HG03575 (cell line): ENCODE data around the gene GRID2.
"Not testable (repeated sequence)": the region's sequence is repeated elsewhere in the genome, so short reads cannot be mapped to it uniquely, and the experiment has no call there.

Experiments
- ATAC-seq: cut with Tn5 transposase; IDR thresholded peaks from one replicate; pipeline ENCODE4 v1.9.1; 2021; ENCODE audit not compliant: unreplicated experiment, insufficient number of reproducible peaks, low FRiP score; ENCODE audit errors: extremely low read depth

GRID2 gene

DNA sequence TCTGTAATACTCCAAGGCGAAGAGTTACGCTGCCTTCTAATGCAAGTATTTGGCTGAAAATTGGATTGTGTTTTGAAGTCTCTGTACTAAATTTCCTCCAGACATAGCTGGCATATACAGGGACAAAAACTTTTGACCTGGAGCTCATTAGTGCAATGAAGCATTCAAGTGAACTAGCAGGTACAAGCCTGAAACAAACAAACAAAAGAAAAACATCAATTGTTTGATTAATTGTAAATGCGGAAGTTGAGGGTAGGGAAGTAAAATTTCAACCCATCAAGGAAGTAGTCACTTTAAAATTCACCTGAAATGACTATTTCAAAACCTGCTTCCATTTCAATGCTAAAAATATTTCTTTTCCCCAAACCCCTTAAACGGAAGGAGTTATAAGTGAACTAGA is 1008.5 kb downstream of the GRID2 start:
- ATAC-seq = no peak

DNA sequence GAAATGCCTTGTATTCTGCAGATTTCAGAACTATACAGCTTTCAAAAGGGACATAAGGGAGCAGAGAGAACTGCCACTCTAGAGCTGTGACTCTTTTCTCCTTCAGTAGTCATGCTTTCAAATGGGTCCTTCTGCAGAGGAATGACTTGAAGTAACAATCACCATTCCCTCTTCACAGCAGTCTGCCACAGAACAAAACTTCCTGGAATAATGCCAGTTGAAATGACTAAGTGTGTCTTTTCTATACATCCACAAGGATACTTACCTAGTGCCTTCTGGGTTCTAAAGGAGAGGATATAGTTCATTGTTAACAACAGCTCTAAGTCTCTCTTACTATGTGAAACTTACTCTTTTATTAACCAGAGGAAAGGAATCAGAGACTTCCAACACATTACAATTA is 1009.4 kb downstream of the GRID2 start:
- no peak for ATAC-seq

DNA sequence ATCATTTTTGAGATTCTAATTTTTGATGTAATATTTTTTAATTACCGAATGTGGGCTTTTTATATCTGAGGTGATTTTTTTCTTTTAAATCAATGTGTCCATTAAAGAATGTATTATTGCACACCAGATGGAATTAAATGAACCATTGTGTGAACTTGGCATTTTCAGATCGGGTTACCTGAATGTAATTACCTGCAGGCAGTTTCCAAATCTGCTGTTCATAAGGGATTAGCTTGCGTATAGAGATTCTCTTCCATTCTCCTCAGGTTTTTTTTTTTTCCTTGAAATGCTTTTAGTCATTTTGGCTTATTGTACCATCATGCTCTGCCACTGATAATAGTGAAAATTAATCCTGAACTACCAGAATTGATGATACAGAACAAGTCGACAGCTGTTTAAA is 1013.3 kb downstream of the GRID2 start:
- no peak for ATAC-seq

DNA sequence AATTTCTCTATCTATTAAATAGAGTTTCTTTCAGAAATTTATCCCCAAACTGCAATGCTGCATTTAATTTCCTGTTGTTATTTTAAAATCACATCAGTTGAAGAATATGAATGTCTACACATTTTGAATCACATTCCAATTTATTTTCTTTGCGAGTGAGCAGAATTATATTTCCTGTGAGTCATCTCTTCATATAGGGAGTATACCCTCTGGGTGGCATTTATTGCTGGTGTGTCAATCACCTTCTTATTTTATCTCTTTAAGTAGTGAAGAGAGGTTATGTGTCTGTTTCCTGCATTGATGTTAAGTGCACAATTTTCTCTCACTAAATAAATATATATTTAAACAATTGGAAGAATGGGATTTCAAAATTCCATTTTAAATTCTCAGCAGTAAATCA is 1013.8 kb downstream of the GRID2 start:
- ATAC-seq = no peak

DNA sequence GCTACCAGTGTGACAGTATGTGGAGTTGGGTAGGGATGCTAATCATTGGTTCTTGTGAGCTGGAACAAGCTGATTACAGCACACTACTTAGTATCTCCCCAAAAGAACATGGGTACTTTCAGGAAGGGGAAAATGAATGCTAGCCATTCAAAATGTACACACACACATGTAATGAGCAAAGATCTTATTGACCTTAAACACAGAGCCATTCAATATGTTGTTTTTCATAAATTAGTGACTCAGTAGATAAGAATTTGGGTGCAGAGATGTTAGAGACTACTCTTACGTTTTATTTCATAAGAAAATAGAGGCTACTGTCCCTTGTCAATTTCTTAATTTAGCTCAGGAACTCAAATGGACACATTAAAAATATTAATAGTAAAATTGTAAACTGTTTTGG is 1015.3 kb downstream of the GRID2 start:
- ATAC-seq = no peak

DNA sequence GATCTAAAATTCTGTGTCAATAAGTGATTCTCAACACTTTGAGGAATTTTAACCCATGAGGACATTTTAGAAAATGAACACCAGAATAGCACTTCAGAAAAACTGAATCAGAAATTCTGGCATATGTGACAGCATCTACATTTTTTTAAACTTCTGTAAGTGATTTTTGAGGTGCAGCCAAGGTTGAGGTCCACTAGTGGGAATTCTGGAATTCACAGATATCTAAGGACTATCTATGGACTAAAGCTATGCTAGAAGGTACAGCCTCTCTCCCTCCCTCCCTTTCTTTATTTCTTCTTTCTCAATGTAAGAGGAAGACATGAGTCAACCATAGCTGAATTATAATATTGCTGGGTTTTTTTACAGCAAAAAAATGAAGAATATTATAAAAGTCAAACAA is 1016.6 kb downstream of the GRID2 start:
- ATAC-seq = no peak

DNA sequence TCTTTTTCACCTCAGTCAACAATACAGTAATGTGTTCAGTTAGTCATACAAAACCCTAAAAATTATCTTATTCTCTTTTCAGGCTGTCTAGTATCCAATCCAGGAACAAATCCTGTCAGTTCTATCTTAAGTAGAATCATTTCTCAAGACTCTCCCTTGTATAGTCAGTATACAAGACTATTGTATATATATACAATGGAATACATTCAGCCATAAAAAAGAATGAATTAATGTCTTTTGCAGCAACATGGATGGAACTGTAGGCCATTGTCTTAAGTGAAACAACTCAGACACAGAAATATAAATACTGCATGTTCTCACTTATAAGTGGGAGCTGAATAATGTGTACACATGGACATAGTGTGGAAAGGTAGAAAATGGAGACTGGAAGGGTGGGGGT is 1023.6 kb downstream of the GRID2 start:
- no peak for ATAC-seq

DNA sequence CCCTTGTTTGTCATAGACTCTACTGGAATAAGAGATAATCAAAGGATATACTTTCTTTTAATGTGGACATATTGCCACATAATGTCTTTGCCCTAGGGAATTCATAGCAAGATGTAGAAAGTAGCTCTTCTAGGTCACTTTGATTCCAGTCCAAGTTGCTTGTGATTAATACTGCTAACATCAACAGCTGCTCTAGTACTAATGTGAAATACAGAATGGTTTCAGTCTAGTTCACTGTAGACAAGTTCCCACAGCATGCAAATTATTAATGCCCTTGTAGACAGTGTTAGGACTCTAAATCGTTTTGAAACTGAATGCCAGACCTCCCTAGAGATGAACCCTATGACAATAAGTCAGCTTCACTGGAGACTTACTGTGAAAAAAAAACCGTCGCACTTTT is 1030.2 kb downstream of the GRID2 start:
- peak; percentile 86 for ATAC-seq

DNA sequence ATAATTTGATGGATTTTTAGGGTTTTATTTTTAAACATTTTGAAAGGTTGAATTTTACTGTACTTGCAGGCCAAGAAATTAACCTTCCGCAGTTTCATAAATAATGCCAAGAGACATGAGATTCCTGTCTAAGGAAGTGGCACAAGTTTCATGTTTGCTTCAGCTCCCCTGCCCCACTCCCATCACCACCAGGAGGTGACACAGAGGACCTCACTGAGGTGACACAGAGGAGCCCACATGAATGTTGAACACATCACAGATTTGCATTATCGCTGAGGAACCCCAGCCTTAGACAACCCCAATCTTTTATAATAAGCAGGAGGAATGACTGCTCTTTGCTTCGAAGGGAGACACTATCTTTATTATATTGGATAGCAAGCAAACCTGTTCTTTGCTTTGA is 1033.4 kb downstream of the GRID2 start:
- no peak for ATAC-seq

DNA sequence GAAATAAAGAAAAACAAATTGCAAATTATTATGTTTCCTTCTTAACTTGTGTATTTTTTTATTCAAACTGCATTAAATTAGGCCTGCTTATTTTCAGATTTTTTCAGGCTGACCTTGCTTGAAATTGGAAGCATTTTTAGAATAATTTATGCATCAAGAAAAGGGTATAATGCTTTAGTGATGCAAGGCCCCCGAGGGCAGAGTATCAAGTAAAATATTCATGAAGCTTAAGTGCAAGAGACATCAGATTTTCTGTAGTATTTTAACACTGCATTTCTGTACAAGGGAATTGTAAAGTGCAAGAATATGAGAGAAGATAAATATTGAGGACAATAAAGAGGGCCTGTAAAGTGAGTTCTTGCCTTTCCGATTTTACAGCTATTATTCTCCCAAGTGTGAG is 1039.0 kb downstream of the GRID2 start:
- no peak for ATAC-seq

DNA sequence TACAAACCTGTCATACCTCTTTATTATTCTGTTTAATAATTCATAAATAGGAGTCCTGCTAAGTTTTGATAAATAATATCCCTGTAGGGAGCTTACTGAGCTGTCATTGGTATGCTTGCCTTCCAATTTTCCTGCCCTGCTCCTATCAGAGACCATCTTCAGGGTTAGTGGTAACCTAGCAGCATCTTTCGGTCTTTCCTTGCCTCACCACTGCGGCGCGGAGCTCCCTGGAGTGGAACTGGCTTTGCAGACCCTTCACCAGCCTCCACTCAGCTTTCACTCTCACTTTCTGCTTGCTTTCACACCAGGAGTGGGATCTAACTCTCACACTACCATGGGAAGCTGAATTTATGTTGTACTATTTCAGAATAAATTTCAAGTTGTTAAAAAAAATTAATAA is 1043.1 kb downstream of the GRID2 start:
- no peak for ATAC-seq

DNA sequence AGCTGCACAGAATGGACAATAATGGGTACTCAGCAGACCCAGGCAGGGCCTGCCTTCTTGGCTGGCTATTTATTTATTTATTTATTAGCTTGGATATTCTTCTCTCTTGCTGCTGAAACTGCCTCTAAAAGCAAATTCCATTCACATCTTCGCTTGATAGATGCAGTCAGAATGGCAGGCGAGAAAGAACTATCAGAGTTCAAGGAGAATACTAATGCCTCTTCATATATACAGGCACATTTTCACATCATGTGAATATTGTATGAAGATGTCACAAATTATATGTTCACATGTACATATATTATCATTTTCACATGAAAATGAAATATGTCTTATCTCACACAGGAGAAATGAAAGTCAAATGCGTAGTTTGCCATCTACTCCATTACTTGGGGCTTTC is 1045.1 kb downstream of the GRID2 start:
- no peak for ATAC-seq

DNA sequence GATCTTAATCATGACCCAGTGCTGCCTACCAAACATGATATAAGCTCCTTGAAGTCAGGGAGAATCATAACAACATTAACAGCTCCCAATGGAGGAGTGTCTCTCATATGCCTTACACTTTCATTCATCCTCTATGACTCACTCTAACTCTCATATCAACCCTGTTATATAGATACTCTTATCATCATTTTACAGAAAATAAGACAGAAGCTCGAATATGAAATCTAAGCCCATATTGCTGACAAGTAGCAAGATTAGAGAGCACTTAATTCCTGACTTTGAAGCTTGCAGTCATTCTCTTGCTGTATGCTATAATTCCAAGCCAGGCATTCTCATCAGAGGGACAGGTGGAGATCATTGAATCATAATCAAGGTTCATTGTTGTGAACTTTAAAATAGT is 1048.1 kb downstream of the GRID2 start:
- ATAC-seq = no peak

DNA sequence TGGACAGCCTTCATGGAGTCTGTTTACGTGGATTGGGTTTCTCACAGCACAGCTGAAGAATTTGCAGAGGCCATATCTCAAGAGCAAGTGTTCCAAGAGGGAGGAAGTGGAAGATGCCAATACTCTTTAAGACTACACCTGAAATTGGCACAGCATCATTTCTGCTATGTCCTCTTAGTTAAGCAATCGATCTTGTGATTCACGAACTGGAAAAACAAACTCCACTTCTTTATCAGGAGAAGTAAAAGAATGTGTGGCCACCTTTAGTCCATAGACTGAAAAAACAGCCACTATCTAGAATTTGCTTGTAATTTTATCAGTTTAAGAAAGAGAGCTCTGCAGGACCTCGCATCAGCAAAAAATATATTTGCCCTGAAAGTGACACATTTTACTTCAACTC is 1051.6 kb downstream of the GRID2 start:
- ATAC-seq = no peak

DNA sequence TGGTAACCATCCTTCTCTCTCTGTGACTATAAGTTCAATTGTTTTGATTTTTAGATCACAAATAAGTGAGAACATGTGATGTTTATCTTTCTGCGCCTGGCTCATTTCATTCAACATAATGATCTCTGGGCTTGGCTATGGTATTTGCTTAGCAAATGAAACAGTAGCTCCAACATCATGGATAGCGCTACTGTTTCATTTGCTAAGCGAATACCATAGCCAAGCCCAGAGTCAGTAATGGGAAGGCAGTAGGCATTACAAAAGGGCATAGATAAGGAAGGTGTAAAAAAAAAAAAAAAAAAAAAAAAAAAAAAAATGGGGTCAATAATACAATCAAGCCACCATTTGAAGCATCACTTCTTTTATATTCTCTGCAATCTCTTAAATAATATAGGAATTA is 1055.8 kb downstream of the GRID2 start:
- ATAC-seq = no peak

DNA sequence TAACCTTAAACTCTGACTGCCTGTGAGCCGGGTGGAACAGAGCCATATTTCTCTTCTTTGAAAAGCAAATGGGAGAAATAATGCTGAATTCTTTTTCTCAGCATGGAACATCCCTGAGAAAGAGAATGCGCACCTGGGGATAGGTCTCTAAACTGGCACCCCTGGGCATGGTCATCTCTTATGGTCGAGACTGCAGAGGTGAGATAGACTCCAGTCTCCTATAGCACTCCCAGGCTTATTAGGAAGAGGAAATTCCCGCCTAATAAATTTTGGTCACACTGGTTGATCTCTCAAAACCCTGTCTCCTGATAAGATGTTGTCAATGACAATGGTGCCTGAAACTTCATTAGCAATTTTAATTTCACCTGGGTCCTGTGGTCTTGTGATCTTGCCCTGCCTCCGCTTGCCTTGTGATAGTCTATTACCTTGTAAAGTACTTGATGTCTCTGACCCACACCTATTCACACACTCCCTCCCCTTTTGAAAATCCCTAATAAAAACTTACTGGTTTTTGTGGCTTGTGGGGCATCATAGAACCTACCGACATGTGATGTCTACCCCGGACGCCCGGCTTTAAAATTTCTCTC is 1062.5 kb downstream of the GRID2 start:
- ATAC-seq = not testable (repeated sequence)

DNA sequence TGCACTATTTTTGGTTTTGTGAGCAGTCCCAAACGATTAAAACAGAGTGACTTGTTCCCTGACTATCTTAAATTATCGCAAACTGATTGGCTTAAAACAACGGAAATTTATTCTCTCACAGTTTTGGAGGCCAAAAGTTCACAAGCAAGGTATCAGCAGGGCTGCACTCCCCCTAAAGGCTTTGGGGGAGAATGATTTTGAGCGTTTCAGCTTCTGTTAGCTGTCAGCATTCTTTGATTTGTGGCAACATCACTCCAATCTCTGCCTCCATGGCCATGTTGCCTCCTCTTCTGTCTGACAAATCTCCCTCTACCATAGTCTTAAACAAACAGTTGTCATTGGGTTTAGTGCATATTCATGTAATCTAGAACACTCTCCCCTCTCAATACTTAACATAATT is 1065.2 kb downstream of the GRID2 start:
- no peak for ATAC-seq

DNA sequence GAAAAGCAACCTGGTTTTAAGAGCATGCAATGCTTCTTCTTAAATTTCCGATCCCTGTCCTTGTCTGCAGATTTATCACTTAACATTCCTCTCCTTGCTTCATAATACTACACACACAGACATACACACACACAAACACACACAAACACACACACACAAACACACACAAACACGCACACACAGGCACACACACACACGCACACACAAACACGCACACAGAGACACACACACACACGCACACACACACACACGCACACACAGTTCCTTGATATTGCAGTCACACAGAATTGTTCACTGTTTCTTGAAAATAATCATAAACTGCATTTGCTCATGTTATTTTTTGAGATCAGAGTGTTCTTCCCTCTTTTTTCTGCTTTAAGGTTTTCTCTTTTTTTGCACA is 1066.5 kb downstream of the GRID2 start:
- no peak for ATAC-seq

DNA sequence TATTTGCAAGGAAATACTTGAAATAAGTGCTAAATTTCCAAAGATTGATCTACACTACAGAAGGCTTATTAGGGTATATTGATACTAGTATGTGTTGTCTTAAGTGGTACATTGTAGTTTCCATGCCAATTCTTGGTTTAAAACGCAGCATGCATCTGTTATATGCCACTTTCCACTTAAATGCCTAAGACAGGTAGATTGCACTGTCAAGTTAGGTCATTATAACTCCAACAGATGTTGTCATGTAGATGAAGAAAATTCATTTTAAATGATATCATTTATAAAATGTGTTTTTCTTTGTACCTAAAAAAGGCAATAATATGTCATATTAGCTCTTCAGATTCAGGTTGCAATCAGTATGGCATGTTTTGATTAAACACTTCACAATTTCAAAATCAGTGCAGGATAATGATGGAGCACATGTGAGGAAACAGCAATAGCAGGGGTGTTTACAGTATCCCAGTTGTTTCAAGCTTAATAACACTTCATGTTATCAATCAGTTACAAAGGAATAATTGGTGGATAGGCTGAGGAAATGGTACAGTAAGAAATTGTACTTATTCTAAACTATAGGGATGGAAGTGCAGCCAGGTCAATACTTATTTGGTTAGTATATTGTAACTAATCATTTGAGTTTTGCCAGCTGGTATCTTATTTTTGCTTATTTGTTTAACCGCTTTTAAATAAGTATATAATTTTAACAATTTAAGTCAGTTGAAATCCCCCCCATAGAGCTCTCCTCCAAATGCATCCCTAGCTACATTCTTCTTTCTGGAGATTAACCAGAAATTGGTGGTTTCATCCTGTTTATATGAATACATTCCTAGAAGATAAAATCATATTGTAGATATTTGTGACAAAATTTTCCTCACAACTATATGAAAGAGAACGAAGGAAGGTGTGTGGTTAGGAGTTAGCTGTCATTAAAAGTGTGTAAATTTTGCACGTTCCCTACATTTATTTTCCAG is 1070.4 kb downstream of the GRID2 start:
- ATAC-seq = no peak

DNA sequence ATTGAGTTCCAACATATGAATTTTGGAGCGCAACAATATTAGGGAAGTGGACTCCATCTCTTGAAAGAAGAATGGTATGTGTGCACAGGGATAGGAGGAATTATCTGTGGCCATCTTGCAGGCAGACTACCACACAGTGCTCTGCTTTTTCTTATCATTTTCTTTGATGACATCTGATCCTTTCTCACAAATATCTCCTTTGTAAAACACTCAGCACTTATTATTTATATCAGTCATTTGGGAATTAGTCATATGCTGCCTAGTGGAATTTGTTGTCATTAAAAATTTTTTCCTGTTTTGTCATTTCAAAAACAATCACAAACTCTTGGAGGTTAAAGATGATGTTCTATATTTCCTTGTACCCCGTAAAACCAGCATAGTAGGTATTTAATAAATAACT is 1080.5 kb downstream of the GRID2 start:
- no peak for ATAC-seq

DNA sequence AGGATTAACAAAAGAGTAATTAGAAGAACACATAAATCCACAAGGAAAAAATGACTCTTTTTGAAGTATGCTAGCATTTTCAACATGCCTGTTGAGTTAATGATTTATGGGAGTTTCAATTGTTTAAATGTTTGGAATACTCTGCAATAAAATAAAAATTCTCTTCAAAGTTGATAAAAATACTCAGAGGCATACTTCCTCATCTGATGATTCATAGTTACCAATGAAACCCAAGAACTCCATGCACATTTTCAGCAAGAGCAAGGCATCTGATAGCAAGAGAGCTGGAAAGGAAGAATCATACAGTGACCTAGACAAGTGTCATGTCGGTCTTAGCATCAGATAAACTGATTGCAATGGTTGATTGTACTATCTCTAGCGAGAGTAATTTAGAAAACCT is 1081.1 kb downstream of the GRID2 start:
- ATAC-seq = no peak
